GM12878 (cell line): ENCODE results near the gene SPAG16. TPM values are rescaled to one million over a fixed set of nuclear protein-coding genes. Genes with fewer than 3 reads are reported as not detected.

Experiments
- ATAC-seq: fragments of 200-7000 bp; cut with Tn5 transposase; 3 replicates; pipeline ENCODE4 v1.9.1; 2020; ENCODE audit warnings: mild to moderate bottlenecking, moderate library complexity
- BruUV-seq: library from RNA; stranded (reverse); fragments of 400-500 nt; replicated peaks from 2 replicates; lab custom pipeline; 2021; lab: Mats Ljungman, UMichigan
- CTCF ChIA-PET: fragments of 300-600 bp; sonication (Branson Sonifier 250); formaldehyde crosslinking; extraction: SDS; loops from one replicate; lab custom pipeline; 2021; ENCODE audit warnings: inconsistent platforms; lab: Yijun Ruan, JAX
- POLR2A ChIA-PET: fragments of 350-600 bp; formaldehyde crosslinking; extraction: SDS; loops from one replicate; lab custom pipeline; 2021; ENCODE audit warnings: inconsistent platforms; lab: Charles Lee
- RAD21 ChIA-PET: fragments of 300-600 bp; sonication (Branson Sonifier 250); formaldehyde crosslinking; loops from one replicate; lab custom pipeline; 2023; ENCODE audit warnings: antibody characterized with exemption; ENCODE audit not compliant: unreplicated experiment; lab: Charles Lee
- SMC1A ChIA-PET: fragments of 300-600 bp; sonication (Branson Sonifier 250); formaldehyde crosslinking; loops from one replicate; lab custom pipeline; 2023; ENCODE audit not compliant: unreplicated experiment, uncharacterized antibody; lab: Charles Lee
- DNase-seq: peaks from one replicate; pipeline ENCODE4 v3.0.0-alpha.2; 2011; ENCODE audit warnings: low read depth, low spot score
- FAIRE-seq: peaks from 3 replicates; lab custom pipeline; 2011; peaks lifted over from hg19 to GRCh38; lab: Jason Lieb, UNC
- H2AFZ ChIP-seq: 2 replicates; pipeline ENCODE4 v1.6.0; 2011; ENCODE audit warnings: low read depth, low read length, control low read depth; ENCODE audit not compliant: control insufficient read depth
- H3K27ac ChIP-seq: 2 replicates; pipeline ENCODE4 v1.5.1; 2011; ENCODE audit warnings: control low read depth; ENCODE audit not compliant: control insufficient read depth, insufficient read depth
- H3K27me3 ChIP-seq, 2 experiments: replicated peaks in 1 of 2; 2 replicates each; pipeline versions ENCODE4 v1.6.0 to v1.6.1; 2011; ENCODE audit warnings: low read length in 1 of 2; ENCODE audit not compliant: control insufficient read depth in 2 of 2, insufficient read depth in 2 of 2
- H3K36me3 ChIP-seq, 2 experiments: 2 replicates each; pipeline ENCODE4 v1.5.1; 2011; ENCODE audit warnings: low read length in 1 of 2; ENCODE audit not compliant: control insufficient read depth in 2 of 2, insufficient read depth in 2 of 2
- H3K4me1 ChIP-seq: 2 replicates; pipeline ENCODE4 v1.6.1; 2011; ENCODE audit warnings: mild to moderate bottlenecking, low read length, moderate library complexity, mixed read lengths; ENCODE audit not compliant: control insufficient read depth, insufficient read depth
- H3K4me2 ChIP-seq: 2 replicates; pipeline ENCODE4 v1.6.0; 2011; ENCODE audit warnings: control low read depth; ENCODE audit not compliant: control insufficient read depth, insufficient read depth
- H3K4me3 ChIP-seq: fragments of 200-600 bp; sonication (generic); 2 replicates; pipeline ENCODE4 v1.5.1; 2016
- H3K79me2 ChIP-seq: 2 replicates; pipeline ENCODE4 v1.6.0; 2011; ENCODE audit warnings: low read length; ENCODE audit not compliant: control insufficient read depth, insufficient read depth
- H3K9ac ChIP-seq: 2 replicates; pipeline ENCODE4 v1.8.0; 2011; ENCODE audit warnings: low read length, control low read depth, mixed read lengths; ENCODE audit not compliant: control insufficient read depth, insufficient read depth
- H3K9me3 ChIP-seq: replicated peaks from 3 replicates; pipeline ENCODE4 v1.5.1; 2011; ENCODE audit warnings: mild to moderate bottlenecking, low read length; ENCODE audit not compliant: control insufficient read depth, insufficient read depth
- H4K20me1 ChIP-seq: 2 replicates; pipeline ENCODE4 v1.6.0; 2011; ENCODE audit not compliant: control insufficient read depth, insufficient read depth
- ATF2 ChIP-seq: IDR thresholded peaks from 2 replicates; pipeline ENCODE4 v1.6.1; 2012; ENCODE audit warnings: low read length, inconsistent platforms
- BCLAF1 ChIP-seq: fragments of 450-650 bp; IDR thresholded peaks from 2 replicates; pipeline ENCODE4 v1.6.1; 2017; ENCODE audit warnings: antibody characterized with exemption, mild to moderate bottlenecking, moderate library complexity
- CHD1 ChIP-seq: IDR thresholded peaks from 2 replicates; pipeline ENCODE4 v1.6.1; 2012; ENCODE audit warnings: low read depth, low read length, improper control_type of control experiment
- CTCF ChIP-seq, 3 experiments: IDR thresholded peaks in 2 of 3; conservative IDR thresholded peaks in 1 of 3; 2 replicates each; pipeline ENCODE4 v1.5.1; 2011; ENCODE audit warnings: low read depth in 3 of 3, low read length in 3 of 3, mild to moderate bottlenecking in 3 of 3, control low read depth in 2 of 3, moderate library complexity in 2 of 3, inconsistent platforms in 1 of 3, mixed read lengths in 1 of 3; ENCODE audit not compliant: control insufficient read depth in 2 of 3, insufficient read depth in 1 of 3; ENCODE audit errors: extremely low read depth in 1 of 3
- IRF3 ChIP-seq: fragments of 450-650 bp; IDR thresholded peaks from 2 replicates; pipeline ENCODE4 v1.6.1; 2014; ENCODE audit warnings: mild to moderate bottlenecking
- IRF4 ChIP-seq: IDR thresholded peaks from 2 replicates; pipeline ENCODE4 v1.6.1; 2011; ENCODE audit warnings: low read depth, low read length
- JUNB ChIP-seq: IDR thresholded peaks from 2 replicates; pipeline ENCODE4 v1.6.1; 2016; ENCODE audit warnings: antibody characterized with exemption, mild to moderate bottlenecking
- KDM1A ChIP-seq: fragments of 200-600 bp; sonication (generic); IDR thresholded peaks from 2 replicates; pipeline ENCODE4 v1.6.1; 2016; ENCODE audit warnings: borderline replicate concordance
- MTA3 ChIP-seq: IDR thresholded peaks from 2 replicates; pipeline ENCODE4 v1.6.1; 2012; ENCODE audit warnings: low read length, inconsistent platforms, borderline replicate concordance
- NBN ChIP-seq: fragments of 450-650 bp; IDR thresholded peaks from 2 replicates; pipeline ENCODE4 v1.6.1; 2016
- RAD51 ChIP-seq: fragments of 450-650 bp; IDR thresholded peaks from 2 replicates; pipeline ENCODE4 v1.6.1; 2016; ENCODE audit warnings: moderate library complexity, mild to moderate bottlenecking, inconsistent platforms
- RUNX3 ChIP-seq: IDR thresholded peaks from 2 replicates; pipeline ENCODE4 v1.6.1; 2012; ENCODE audit warnings: low read length, inconsistent platforms
- STAT1 ChIP-seq: fragments of 450-650 bp; conservative IDR thresholded peaks from 2 replicates; pipeline ENCODE4 v1.6.1; 2014; ENCODE audit warnings: antibody characterized with exemption, mild to moderate bottlenecking
- TBL1XR1 ChIP-seq: IDR thresholded peaks from 2 replicates; pipeline ENCODE4 v1.6.1; 2012; ENCODE audit warnings: low read depth, low read length, improper control_type of control experiment
- ZNF687 ChIP-seq: fragments of 450-650 bp; IDR thresholded peaks from 2 replicates; pipeline ENCODE4 v1.6.1; 2017; ENCODE audit warnings: mild to moderate bottlenecking, moderate library complexity
- WGBS: methylation state at CpG from one replicate; pipeline ENCODE4 v1.1.6; 2016; ENCODE audit warnings: low lambda C conversion rate; ENCODE audit not compliant: insufficient replicate concordance, insufficient coverage; ENCODE audit errors: missing lambda C conversion rate; 5-methylcytosine and 5-hydroxymethylcytosine counted together
- in situ Hi-C: fragments of 300-500 bp; cut with MboI; formaldehyde crosslinking; loops from 9 replicates; pipeline ENCODE4 v1.14.3; 2018; ENCODE audit warnings: mixed read lengths
- intact Hi-C: fragments of 100-400 bp; cut with micrococcal nuclease; formaldehyde crosslinking; loops from one replicate; pipeline ENCODE4 v1.14.2; 2022; ENCODE audit not compliant: unreplicated experiment
- polyA plus RNA-seq, 11 experiments: library from polyadenylated mRNA; depleted of rRNA in 4 of 11; unstranded in 6 of 11; stranded (reverse) in 5 of 11; fragments of >200 nt; fragmentation: Nextera tagmentation in 4 of 11; fragmentation: Illumina TruSeq in 1 of 11; extraction: Ambion mirVana in 4 of 11; extraction: Trizol in 1 of 11; gene quantifications; 1 replicate in 1 of 11; 2 replicates in 10 of 11; pipeline versions ENCODE4 v1.2.1 to v1.2.3, GENCODE V29; 2011 to 2016; ENCODE audit warnings: inconsistent platforms in 2 of 11, missing spikeins in 2 of 11, low read depth in 1 of 11
- total RNA-seq, 4 experiments: library from RNA; depleted of rRNA in 3 of 4; stranded (reverse); fragments of >200 nt in 3 of 4; fragmentation: Illumina TruSeq in 1 of 4; extraction: Trizol in 1 of 4; gene quantifications; 2 replicates each; pipeline versions ENCODE4 v1.2.1 to v1.2.3, GENCODE V29; 2013 to 2021

The SPAG16 gene
- total and polyA plus RNA-seq, 10 of the 15 experiments (the other 5 are each of a cell fraction or from before 2014, with no cell fraction given) = 6.0 to 25.0 (median 15.2) TPM

GRCh38 chr2:214156971-214157370, 872.7 kb downstream of the SPAG16 start:
- Histone ChIP-seq H2AFZ (no peak overlapping the region), H3K79me2 (no peaks in the 10 kb centered on the region), H3K4me2 (no peak overlapping the region), H3K9ac (no peak overlapping the region), H3K4me3 (no peak overlapping the region), H3K27me3 (no peaks in the 10 kb centered on the region), H3K4me1 (no peaks in the 10 kb centered on the region), H3K36me3 (no peaks in the 10 kb centered on the region), H4K20me1 (no peaks in the 10 kb centered on the region), H3K27ac (no peak overlapping the region), H3K9me3 (no peaks in the 10 kb centered on the region)
- intact Hi-C loops (no loop called here), in situ Hi-C loops (no loop called here)
- no TSS peak for BruUV-seq
- ATAC-seq = peak; percentile 56; the same call in 2 of the 3 replicates
- 0% methylated on average over 1 of the region's 1 CpG for WGBS
- no peak for FAIRE-seq
- RAD21 ChIA-PET = no interaction called here
- POLR2A ChIA-PET = no interaction called here
- CTCF ChIA-PET = no interaction called here
- SMC1A ChIA-PET = no interaction called here
- no peak for DNase-seq
- TF ChIP-seq JUNB (peak; percentile 26; the same call in 1 of the 2 replicates), NBN (no peak), BCLAF1 (no peak), ATF2 (no peak), MTA3 (no peak), RAD51 (no peak), RUNX3 (0 out of 2 replicates have a peak, but pooled peaks have one; percentile 16), IRF3 (no peak), STAT1 (no peak), TBL1XR1 (no peak), CTCF (IDR thresholded peaks at IDR 0.05 in 2 of 3, conservative IDR thresholded peaks at IDR 0.05 in 1 of 3; ENCODE audit: control insufficient read depth in 2 of 3, extremely low read depth in 1 of 3, insufficient read depth in 1 of 3, low read depth in 3 of 3, low read length in 3 of 3) (no peak), KDM1A (no peak), CHD1 (no peak), IRF4 (no peak), ZNF687 (no peak)
